ENCODE data around the gene SPATA22. TPM values are rescaled to one million over a fixed set of nuclear protein-coding genes. Genes with fewer than 3 reads are reported as not detected.
A peak's percentile ranks its signal among the peaks of the same experiment; 100 is the strongest.
"Not testable (repeated sequence)": the region's sequence is repeated elsewhere in the genome, so short reads cannot be mapped to it uniquely, and the experiment has no call there.

Gene SPATA22
- total RNA-seq, 1 donor from 2014 or later = 0.75 TPM

- Histone ChIP-seq H3K27ac (no peak overlapping the region), H3K27me3 (no peaks in the 10 kb centered on the region), H3K36me3 (no peaks in the 10 kb centered on the region), H3K9me3 (no peaks in the 10 kb centered on the region), H3K4me1 (peaks cover 7% of the 10 kb centered on the region), H3K4me3 (no peak overlapping the region)
- DNase-seq (no peak), ATAC-seq (no peak)
- intact Hi-C loops (cut with DNase I) = no loop called here
- no peak for TF ChIP-seq CTCF (IDR thresholded peaks at IDR 0.05)
These were observed 2.1 kb downstream of the SPATA22 start for GRCh38 chr17:3469529-3469928.

GRCh38 chr17:3466355-3466754, 5.3 kb downstream of the SPATA22 start:
- ATAC-seq; intact Hi-C loops (cut with DNase I): not testable (repeated sequence)

GRCh38 chr17:3448059-3448665, 23.5 kb downstream of the SPATA22 start:
- intact Hi-C loops (cut with DNase I) = no loop called here
- Histone ChIP-seq H3K27ac (no peak overlapping the region), H3K27me3 (no peaks in the 10 kb centered on the region), H3K9me3 (no peaks in the 10 kb centered on the region), H3K4me1 (no peaks in the 10 kb centered on the region), H3K36me3 (no peaks in the 10 kb centered on the region), H3K4me3 (no peak overlapping the region)
- no peak for ATAC-seq
- no peak for DNase-seq
- TF ChIP-seq CTCF (IDR thresholded peaks at IDR 0.05) = no peak

More at GRCh38 chr17:3466355-3466754, 5.3 kb downstream of the SPATA22 start:
- not testable (repeated sequence) for H3K27me3 ChIP-seq, H3K36me3 ChIP-seq, H3K27ac ChIP-seq, H3K4me3 ChIP-seq, H3K4me1 ChIP-seq, DNase-seq, H3K9me3 ChIP-seq

- intact Hi-C loops (cut with DNase I) = no loop called here
- Histone ChIP-seq H3K36me3 (no peaks in the 10 kb centered on the region), H3K27ac (no peak overlapping the region), H3K4me3 (no peak overlapping the region), H3K27me3 (no peaks in the 10 kb centered on the region), H3K9me3 (no peaks in the 10 kb centered on the region), H3K4me1 (no peaks in the 10 kb centered on the region)
- ATAC-seq = peak; percentile 46
- TF ChIP-seq CTCF (IDR thresholded peaks at IDR 0.05) = no peak
- no peak for DNase-seq
These were observed 24.0 kb downstream of the SPATA22 start for GRCh38 chr17:3447625-3448024.

- intact Hi-C loops (cut with DNase I) = no loop called here
- H3K4me1 ChIP-seq = no peaks in the 10 kb centered on the region
- no peak for DNase-seq
- H3K36me3 ChIP-seq = no peaks in the 10 kb centered on the region
- H3K9me3 ChIP-seq = no peaks in the 10 kb centered on the region
- ATAC-seq = no peak
- no peak overlapping the region for H3K27ac ChIP-seq
- TF ChIP-seq CTCF (IDR thresholded peaks at IDR 0.05) = no peak
- no peak overlapping the region for H3K4me3 ChIP-seq
- H3K27me3 ChIP-seq = no peaks in the 10 kb centered on the region
These were observed 31.2 kb downstream of the SPATA22 start for GRCh38 chr17:3440451-3440850.

- no peaks in the 10 kb centered on the region for H3K4me1 ChIP-seq
- DNase-seq (no peak), ATAC-seq (no peak)
- no peaks in the 10 kb centered on the region for H3K9me3 ChIP-seq
- H3K4me3 ChIP-seq = no peak overlapping the region
- H3K27ac ChIP-seq = no peak overlapping the region
- intact Hi-C loops (cut with DNase I) = no loop called here
- no peak for TF ChIP-seq CTCF (IDR thresholded peaks at IDR 0.05)
- no peaks in the 10 kb centered on the region for H3K36me3 ChIP-seq
- H3K27me3 ChIP-seq = no peaks in the 10 kb centered on the region
These were observed 33.3 kb downstream of the SPATA22 start for GRCh38 chr17:3438368-3438767.
